NCI-H146 (cell line): ENCODE results near the gene PDE3A.

ENCODE experiments used
- DNase-seq: peaks from one replicate; lab custom pipeline; 2025; lab: John Stamatoyannopoulos, UW

PDE3A gene

GRCh38 chr12:20458011-20458410, 89.7 kb downstream of the PDE3A start:
- no peak for DNase-seq

DNA sequence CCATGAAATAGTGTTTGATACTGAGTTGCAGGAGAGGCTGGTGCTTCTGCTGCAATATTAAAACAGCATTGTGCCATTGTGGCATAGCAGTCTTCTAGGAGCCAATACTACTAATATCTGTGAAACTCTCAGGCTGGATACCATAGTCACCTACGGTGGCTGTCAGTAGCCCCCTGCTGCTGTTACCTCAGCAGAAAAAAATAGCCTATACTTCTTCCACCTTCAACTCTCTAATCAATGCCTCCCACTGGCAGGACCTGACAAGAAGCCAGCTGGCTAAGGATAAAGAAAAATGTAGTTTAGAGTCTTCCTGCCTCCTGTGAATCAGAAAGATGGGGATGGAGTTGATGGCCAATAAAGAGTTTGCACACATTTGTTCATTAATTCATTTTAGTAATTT, 91.6 kb downstream of the PDE3A start:
- no peak for DNase-seq

GRCh38 chr12:20460956-20461355, 92.6 kb downstream of the PDE3A start:
- DNase-seq: no peak

DNA sequence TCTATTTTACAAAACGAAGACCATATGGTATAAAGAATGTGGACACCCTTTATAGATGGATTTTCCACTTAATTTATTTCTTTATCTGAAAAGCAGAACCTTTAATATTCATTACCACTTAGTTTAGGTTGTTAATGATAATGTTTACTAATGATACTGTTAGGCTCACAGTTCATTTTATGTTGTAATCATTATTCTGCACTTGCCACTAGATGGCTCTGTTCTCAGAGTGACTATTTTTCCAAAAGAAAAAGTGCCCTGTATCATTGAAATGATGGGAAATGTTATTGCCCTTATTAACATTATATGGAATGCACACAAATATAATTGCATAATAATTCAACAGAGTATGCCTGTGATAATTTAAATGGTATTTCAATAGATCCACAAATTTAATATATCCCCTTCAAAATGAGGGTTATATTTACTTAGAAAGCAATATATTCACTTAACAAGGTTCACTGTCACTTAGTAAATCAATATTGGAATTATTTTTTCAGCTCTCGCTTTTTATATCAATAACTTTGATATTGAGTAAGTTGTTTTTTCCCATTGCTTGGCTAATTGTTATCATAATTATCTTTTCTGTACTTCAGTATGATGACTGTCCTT, 95.7 kb downstream of the PDE3A start:
- peak; percentile 2 for DNase-seq

GRCh38 chr12:20469300-20469699, 101.0 kb downstream of the PDE3A start:
- DNase-seq: no peak

DNA sequence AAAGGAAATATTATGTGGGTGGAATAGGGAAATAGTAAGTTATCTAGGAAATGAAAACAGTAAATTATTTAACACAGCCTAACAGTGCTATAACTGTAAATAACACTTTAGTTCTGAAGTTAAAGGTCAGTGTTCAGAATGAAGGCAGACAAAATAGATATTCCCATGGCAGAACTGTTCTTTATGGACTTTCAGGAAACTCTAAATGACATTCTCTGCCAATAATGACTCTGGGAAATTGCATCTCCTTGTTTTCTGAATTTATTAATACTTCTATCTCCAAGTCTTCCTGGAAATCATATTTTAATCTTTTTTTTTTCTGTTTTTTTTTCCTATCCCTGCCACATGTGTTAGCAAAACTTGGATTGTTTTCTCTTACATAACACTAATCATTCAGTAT, 101.4 kb downstream of the PDE3A start:
- no peak for DNase-seq

DNA sequence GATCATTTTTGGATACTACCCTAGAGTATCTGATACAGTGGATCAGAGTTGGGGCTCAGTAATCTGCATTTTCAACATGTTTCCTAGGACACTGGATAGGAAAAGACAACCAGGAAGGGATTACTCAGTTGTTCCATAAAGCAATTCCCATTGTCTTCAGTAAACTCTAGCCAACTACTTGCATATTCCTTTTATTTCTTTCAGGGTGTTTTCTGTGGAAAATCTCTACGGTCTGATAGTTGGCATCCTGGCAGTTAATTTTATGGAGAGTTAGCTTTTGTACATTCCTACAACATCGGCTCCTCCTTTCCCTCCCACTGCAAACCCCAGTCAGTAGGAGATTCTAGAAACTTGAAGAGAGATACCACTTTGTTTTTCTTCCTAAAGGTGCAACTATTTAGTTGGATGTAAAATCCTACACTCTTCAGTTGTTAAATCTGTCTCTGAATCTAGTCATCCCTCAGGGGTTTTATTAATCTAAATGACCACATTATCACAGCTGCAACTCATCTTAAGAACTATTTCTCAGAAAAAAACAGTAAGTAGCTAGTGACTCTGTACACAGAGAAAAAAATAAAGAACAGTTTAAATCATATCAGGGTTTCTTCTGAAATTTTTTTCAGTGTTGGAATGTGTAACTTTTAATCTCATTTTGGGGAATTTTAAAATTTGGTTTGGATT, 103.9 kb downstream of the PDE3A start:
- DNase-seq: no peak

DNA sequence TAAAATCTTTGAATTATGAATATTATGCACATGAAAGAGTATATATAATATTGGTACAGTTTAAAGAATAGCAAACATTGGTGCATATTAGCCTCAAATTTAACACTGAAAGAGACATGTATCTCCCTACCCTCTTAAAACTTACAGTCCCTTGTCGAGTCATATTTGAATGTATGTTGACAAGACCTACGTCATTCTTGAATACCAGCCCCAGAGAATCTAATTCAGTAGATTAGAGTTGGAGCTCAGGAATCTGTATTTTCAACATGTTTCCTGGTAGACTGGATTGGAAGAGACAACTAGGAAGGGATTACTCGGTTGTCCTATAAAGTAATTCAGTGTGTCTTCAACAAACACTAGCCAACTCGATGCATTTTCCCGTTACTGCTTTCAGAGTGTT, 104.8 kb downstream of the PDE3A start:
- no peak for DNase-seq

- no peak for DNase-seq
Measured at GRCh38 chr12:20474016-20474415, 105.7 kb downstream of the PDE3A start.

DNA sequence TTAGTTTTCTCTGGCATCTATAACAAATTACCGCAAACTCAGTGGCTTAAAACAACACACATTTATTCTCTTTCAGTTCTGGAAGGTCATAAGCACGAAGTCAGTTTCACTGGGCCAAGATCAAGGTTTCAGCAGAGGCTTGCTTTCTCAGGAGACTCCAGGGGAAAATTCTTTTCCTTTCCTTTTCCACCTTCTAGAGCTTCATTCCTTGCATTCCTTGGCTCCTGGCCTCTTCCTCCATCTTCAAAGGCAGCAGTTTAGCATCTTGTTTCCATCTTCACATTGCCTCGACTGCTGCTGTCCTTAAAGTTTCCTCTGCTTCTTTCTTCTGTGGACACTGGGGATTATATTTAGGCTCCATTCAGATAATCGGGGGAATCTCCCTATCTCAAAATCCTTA, 106.1 kb downstream of the PDE3A start:
- no peak for DNase-seq

- DNase-seq: no peak
Measured at GRCh38 chr12:20475542-20475941, 107.2 kb downstream of the PDE3A start.

DNA sequence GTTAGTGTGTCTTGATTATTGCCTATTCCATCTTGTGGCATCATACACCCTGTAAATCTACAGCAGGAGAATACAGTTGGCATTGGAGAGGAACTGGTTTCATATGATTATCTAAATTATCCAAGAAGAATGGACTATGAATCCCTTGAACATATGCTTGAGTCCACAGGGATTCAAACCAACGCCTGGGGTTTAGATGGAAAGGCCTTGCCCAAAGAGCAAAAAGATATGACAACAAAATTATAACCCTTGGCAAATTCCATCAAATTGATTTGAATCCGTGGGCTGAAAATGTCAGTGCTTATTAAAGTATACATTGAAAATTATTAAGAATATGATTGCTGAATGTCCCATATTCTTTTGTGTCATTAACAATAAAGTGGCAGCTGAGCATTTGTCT, 108.2 kb downstream of the PDE3A start:
- DNase-seq: no peak

DNA sequence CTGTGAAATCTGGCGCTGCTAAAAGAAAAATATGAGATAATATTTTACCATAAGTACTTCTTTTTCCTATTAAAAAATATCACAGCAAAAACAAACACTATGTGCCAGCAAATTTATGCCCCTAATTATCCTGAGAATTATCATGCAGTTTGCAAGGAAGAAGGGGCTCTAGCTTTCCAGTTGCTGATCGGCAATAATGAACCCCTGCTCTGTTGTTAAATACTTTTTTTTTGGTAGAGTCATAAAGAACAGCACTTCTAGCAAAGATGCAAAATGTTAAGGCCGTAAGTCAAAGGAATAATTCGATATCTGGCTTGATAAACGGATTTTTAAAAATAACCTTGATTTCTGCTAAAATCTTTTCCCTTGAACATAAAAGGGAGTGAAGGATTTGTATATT, 108.9 kb downstream of the PDE3A start:
- no peak for DNase-seq

DNA sequence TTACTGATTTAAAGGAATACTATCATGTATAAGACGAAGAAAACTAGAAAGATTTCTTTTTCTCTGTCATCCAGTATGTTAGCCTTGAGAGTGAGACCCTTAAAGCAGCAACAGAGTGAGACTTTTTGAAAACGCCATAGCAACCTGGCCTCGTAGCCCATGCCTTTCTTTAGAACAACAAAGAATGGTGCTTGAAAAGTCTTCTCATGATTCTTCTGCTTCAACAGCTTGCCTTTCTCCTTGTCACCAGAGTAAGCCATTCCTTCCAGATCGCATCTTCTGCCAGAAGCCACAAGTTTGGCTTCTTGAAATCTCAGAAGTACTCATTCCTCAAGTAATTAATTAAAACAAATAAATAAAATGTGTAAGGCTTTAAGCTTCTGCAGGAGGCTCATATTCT, 109.3 kb downstream of the PDE3A start:
- DNase-seq: no peak

- DNase-seq: no peak
Measured at GRCh38 chr12:20482491-20483054, 114.2 kb downstream of the PDE3A start.

- no peak for DNase-seq
Measured at GRCh38 chr12:20483776-20484175, 115.4 kb downstream of the PDE3A start.

- DNase-seq: no peak
Measured at GRCh38 chr12:20486233-20486632, 117.9 kb downstream of the PDE3A start.

DNA sequence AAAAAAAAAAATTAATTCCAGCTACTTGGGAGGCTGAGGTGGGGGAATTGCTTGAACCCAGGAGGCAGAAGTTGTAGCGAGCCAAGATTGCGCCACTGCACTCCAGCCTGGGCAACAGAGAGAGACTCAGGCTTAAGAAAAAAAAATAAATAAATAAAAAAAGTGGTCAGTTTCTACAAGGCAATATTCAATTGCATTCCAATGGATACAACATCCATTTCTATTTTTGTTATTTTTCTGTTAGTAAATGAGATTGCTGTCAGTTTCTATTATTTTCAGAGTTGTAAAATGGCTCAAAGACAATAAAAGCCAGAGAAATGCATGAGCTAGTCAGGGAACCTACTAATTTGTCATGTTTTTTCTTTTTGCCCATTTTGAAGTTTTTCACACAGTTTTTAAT, 119.2 kb downstream of the PDE3A start:
- no peak for DNase-seq

DNA sequence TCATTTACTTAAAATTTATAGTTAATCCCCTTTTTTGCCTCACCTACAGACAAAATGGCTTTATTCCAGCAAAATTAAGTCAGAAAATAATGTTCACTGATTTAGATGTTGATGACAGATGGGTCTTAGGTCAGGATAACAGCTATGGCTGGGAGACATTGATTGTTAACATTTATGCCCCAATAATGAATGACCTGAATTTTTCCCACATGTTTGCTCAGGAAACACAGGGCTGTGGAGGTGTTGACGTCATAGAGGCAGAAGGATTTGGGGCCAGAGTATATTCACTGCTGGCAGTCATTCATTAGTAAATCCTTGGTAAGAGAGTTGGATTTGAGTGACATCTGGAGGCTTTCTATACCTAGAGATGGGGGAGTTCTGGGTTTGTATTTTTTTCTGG, 121.3 kb downstream of the PDE3A start:
- DNase-seq: no peak

- no peak for DNase-seq
Measured at GRCh38 chr12:20490213-20490612, 121.9 kb downstream of the PDE3A start.

GRCh38 chr12:20491290-20491689, 123.0 kb downstream of the PDE3A start:
- DNase-seq: no peak

- no peak for DNase-seq
Measured at GRCh38 chr12:20492251-20492760, 124.0 kb downstream of the PDE3A start.

DNA sequence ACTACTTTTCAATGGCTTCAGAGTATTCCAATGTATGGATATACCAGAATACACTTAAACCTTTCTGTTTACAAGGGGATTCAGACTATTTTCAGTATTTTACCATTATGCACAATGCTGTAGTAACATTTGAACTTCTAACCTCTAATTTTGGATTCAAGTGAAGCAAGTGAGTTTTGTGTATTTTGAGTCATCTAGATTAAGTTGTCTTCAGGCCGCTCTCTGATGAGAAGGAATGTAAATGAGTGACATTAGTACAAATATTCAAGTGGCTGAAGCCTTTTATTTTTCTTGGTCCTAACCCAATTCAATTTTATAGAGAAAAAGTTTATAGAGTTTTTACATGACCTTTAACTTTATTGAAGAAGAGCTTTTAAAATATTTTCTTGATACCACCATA, 125.6 kb downstream of the PDE3A start:
- no peak for DNase-seq

GRCh38 chr12:20494851-20495250, 126.5 kb downstream of the PDE3A start:
- DNase-seq: no peak
